ENCODE measurements around the gene TXNRD3.

The TXNRD3 gene

DNA sequence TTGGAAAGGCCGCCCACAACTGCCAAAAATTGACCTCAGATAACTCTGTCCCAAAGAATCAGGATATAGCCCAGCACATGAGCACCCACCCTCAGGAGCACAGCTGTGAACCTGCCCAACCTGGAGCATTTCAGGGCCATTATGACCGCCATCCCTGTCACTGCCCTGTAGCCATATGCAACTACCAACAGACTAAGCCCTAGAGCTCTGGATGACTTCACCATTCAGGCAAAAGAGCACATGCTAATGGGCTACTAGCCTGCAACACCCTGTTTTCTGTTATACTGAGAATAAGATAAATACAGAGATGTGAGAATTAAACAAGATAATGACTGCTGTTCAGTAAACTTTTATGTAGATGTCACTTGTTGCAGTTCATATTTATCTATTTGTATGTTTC, 45.0 kb downstream of the TXNRD3 start:
- Histone ChIP-seq H3K4me3 (ENCODE audit: low read length) (no peak overlapping the region), H3K79me2 (ENCODE audit: low read length) (no peaks in the 10 kb centered on the region), H3K4me2 (ENCODE audit: low read depth, low read length) (no peak overlapping the region), H3K9me3 (replicated peaks; ENCODE audit: insufficient read depth, low read length) (no peaks in the 10 kb centered on the region), H3K36me3 (replicated peaks; ENCODE audit: insufficient read depth, low read length) (no peaks in the 10 kb centered on the region), H3K4me1 (ENCODE audit: low read length) (no peaks in the 10 kb centered on the region), H3K27ac (ENCODE audit: low read length) (no peak overlapping the region), H4K20me1 (ENCODE audit: insufficient read depth, low read length) (no peaks in the 10 kb centered on the region), H3K27me3 (replicated peaks; ENCODE audit: insufficient read depth, low read length) (no peaks in the 10 kb centered on the region), H3K9ac (ENCODE audit: low read length) (no peak overlapping the region), H3K9me2 (replicated peaks; ENCODE audit: insufficient read depth, low read length) (no peaks in the 10 kb centered on the region), H2AFZ (ENCODE audit: low read length) (no peak overlapping the region), H3F3A (ENCODE audit: insufficient read depth, low read length) (no peaks in the 10 kb centered on the region)
- no peak for DNase-seq
- no peak for TF ChIP-seq EZH2phosphoT487 (IDR thresholded peaks at IDR 0.05; ENCODE audit: low read length)
- no peak for TF ChIP-seq CTCF (IDR thresholded peaks at IDR 0.05; ENCODE audit: low read length)
- TF ChIP-seq EZH2 (optimal IDR thresholded peaks at IDR 0.05; ENCODE audit: low read depth, low read length): no peak

DNA sequence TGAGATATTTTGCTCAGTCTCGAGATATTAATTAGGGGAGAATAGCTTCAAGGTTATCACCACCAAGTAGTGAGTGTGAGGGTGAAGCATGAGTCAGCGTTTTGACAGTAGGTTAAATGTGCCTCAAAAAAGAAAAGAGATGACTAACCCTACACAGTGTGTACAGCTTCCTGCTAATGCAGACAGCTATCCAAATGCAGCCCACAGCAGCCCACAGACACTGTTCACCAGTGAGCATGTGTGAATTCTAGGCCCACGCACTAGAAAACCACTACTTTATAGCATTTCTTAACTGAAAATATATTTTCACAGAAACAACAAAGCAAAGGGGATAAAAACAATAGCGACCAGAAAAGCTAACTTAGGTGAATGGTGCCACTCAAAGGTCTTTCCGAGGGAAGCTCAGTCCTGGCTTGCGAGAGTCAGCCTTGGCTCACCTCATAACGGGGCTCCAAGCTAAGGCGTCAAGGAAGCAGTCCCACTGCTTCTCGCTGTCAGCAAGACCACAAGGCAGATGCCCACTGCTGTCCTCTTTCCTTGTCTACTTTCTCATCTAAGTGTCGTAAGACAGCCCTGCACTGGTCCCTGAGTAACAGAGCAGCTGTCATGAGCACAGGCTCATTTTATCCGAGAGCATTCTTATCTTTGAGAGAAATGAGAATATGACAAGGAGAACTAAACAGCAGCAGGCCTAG, 47.6 kb downstream of the TXNRD3 start:
- Histone ChIP-seq H3K27me3 (replicated peaks; ENCODE audit: insufficient read depth, low read length) (no peaks in the 10 kb centered on the region), H4K20me1 (ENCODE audit: insufficient read depth, low read length) (no peaks in the 10 kb centered on the region), H3F3A (ENCODE audit: insufficient read depth, low read length) (no peaks in the 10 kb centered on the region), H3K9me3 (replicated peaks; ENCODE audit: insufficient read depth, low read length) (no peaks in the 10 kb centered on the region), H3K4me1 (ENCODE audit: low read length) (no peaks in the 10 kb centered on the region), H3K4me3 (ENCODE audit: low read length) (no peak overlapping the region), H3K9ac (ENCODE audit: low read length) (no peak overlapping the region), H3K9me2 (replicated peaks; ENCODE audit: insufficient read depth, low read length) (no peaks in the 10 kb centered on the region), H3K27ac (ENCODE audit: low read length) (no peak overlapping the region), H3K79me2 (ENCODE audit: low read length) (no peaks in the 10 kb centered on the region), H3K4me2 (ENCODE audit: low read depth, low read length) (no peak overlapping the region), H2AFZ (ENCODE audit: low read length) (no peak overlapping the region), H3K36me3 (replicated peaks; ENCODE audit: insufficient read depth, low read length) (no peaks in the 10 kb centered on the region)
- TF ChIP-seq EZH2phosphoT487 (IDR thresholded peaks at IDR 0.05; ENCODE audit: low read length) (no peak), EZH2 (optimal IDR thresholded peaks at IDR 0.05; ENCODE audit: low read depth, low read length) (no peak), CTCF (IDR thresholded peaks at IDR 0.05; ENCODE audit: low read length) (no peak)
- DNase-seq: no peak

- TF ChIP-seq EZH2phosphoT487 (IDR thresholded peaks at IDR 0.05; ENCODE audit: low read length): no peak
- no peak for TF ChIP-seq EZH2 (optimal IDR thresholded peaks at IDR 0.05; ENCODE audit: low read depth, low read length)
- no peak for TF ChIP-seq CTCF (IDR thresholded peaks at IDR 0.05; ENCODE audit: low read length)
- H3K4me3 ChIP-seq (ENCODE audit: low read length): no peak overlapping the region
- no peaks in the 10 kb centered on the region for H3K9me2 ChIP-seq (replicated peaks; ENCODE audit: insufficient read depth, low read length)
- H3K4me1 ChIP-seq (ENCODE audit: low read length): no peaks in the 10 kb centered on the region
- H3F3A ChIP-seq (ENCODE audit: insufficient read depth, low read length): no peaks in the 10 kb centered on the region
- no peak for DNase-seq
- H2AFZ ChIP-seq (ENCODE audit: low read length): no peak overlapping the region
- no peak overlapping the region for H3K27ac ChIP-seq (ENCODE audit: low read length)
- no peaks in the 10 kb centered on the region for H3K27me3 ChIP-seq (replicated peaks; ENCODE audit: insufficient read depth, low read length)
- H3K4me2 ChIP-seq (ENCODE audit: low read depth, low read length): no peak overlapping the region
- H3K79me2 ChIP-seq (ENCODE audit: low read length): no peaks in the 10 kb centered on the region
- no peak overlapping the region for H3K9ac ChIP-seq (ENCODE audit: low read length)
- no peaks in the 10 kb centered on the region for H4K20me1 ChIP-seq (ENCODE audit: insufficient read depth, low read length)
- no peaks in the 10 kb centered on the region for H3K36me3 ChIP-seq (replicated peaks; ENCODE audit: insufficient read depth, low read length)
- H3K9me3 ChIP-seq (replicated peaks; ENCODE audit: insufficient read depth, low read length): no peaks in the 10 kb centered on the region
Measured at GRCh38 chr3:126606001-126606400, 48.9 kb downstream of the TXNRD3 start.
